Melanocyte of skin (primary cell): ENCODE results near the gene COL5A3. TPM values are rescaled to one million over a fixed set of nuclear protein-coding genes. Genes with fewer than 3 reads are reported as not detected.

Experiments used
- small RNA-seq, 2 donors: library from RNA; depleted of rRNA; stranded (forward); fragments of <200 nt; gene quantifications; one replicate each; pipeline ENCODE3, GENCODE V24; 2012
- total RNA-seq, 2 donors: library from RNA; depleted of rRNA; stranded (reverse); fragments of >200 nt; gene quantifications; 2 replicates each; pipeline ENCODE4 v1.2.3, GENCODE V29; 2012

Gene COL5A3
- 10 to 100 TPM; 34.8 to 47.3 TPM for total RNA-seq

GRCh38 chr19:10010247-10010691, at the start of gene COL5A3:
Gene COL5A3 (minus strand): TSS chr19:10010504. CDS start chr19:10010385, 119 bp downstream.

GRCh38 chr19:10013316-10013715, 3.0 kb upstream of the COL5A3 start, which contains the start of gene RDH8:
Gene RDH8 (plus strand): TSS chr19:10013483. CDS start chr19:10013498, 15 bp downstream.

DNA sequence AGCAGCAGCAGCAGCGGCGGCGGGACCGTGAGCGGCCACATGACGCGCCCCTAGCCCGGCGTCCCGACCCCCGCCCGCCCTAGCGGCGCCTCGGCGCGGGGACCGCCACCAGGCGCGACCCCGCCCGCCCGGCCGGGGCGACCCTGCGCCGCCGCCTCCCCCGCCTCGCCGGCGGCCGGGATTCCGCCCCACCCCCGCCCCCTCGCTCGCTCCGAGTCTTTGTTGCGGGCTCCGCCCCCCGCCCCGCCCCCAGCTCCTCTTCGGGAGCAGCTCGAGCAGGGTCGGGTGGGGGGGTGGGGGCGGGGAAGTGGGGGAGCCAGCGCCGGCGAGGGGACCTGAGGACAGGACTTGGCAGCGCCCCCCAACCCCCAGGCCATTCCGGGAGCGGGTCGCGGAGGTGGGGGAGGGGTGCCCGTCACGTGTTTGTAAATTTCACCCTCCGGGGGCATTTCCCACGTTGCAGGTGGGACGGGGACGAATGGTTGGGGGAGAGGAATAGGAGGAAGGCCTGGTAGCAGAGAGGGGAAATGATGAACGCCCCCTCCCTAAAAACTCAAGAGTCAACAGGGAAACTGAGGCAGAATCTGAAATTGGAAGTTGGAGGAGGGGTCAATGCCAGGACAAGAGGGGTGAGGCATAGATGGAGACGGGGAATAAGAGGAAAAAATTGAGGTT, 73.8 kb downstream of the COL5A3 start, which contains the start of gene OLFM2:
TSS of gene OLFM2 (minus strand) at position 190 of the 675 bp plus-strand sequence. CDS start at position 41, 149 bp downstream.

Small RNA genes lying within 50 kb of the gene (small RNA-seq; reads per million reads assigned to genes)
- gene MIR5589, result 0 reads per million in 2 donors

Other genes starting within 250 kb of the COL5A3 start
- 1 to 10 TPM; 3.3 to 7.6 TPM for gene ZNF846, start 241.8 kb downstream of the COL5A3 start, total RNA-seq
- 10 to 100 TPM; 12.7 to 18.6 TPM for gene FBXL12, start 191.4 kb downstream of the COL5A3 start, total RNA-seq
- 100 to 1,000 TPM; 189 to 223 TPM for gene UBL5, start 182.6 kb downstream of the COL5A3 start, total RNA-seq
- gene PIN1, start 175.2 kb downstream of the COL5A3 start, total RNA-seq, result 100 to 1,000 TPM; 119 to 128 TPM
- gene OLFM2, start 74.0 kb downstream of the COL5A3 start, total RNA-seq, result 1 to 10 TPM; 2.0 to 4.1 TPM
- gene RDH8, start 3.0 kb upstream of the COL5A3 start, total RNA-seq, result 1 to 10 TPM; 1.4 to 2.7 TPM
- gene SHFL, start 75.8 kb upstream of the COL5A3 start, total RNA-seq, result 100 to 1,000 TPM in 1 of 2 donors, 10 to 100 TPM in 1; 94.9 to 121 TPM
- under 1 TPM in 1 of 2 donors, not detected in 1; 0.34 TPM for gene ANGPTL6, start 92.2 kb upstream of the COL5A3 start, total RNA-seq
- 10 to 100 TPM; 28.6 to 51.6 TPM for gene PPAN, start 95.9 kb upstream of the COL5A3 start, total RNA-seq
- 1 to 10 TPM; 1.4 to 2.0 TPM for gene P2RY11, start 101.2 kb upstream of the COL5A3 start, total RNA-seq
- 100 to 1,000 TPM; 192 to 322 TPM for gene EIF3G, start 109.4 kb upstream of the COL5A3 start, total RNA-seq
- gene DNMT1, start 184.4 kb upstream of the COL5A3 start, total RNA-seq, result 10 to 100 TPM; 30.6 to 78.9 TPM
- 10 to 100 TPM in 1 of 2 donors, 1 to 10 TPM in 1; 10.0 to 15.3 TPM for gene S1PR2, start 220.8 kb upstream of the COL5A3 start, total RNA-seq
- 10 to 100 TPM; 58.5 to 82.6 TPM for gene MRPL4, start 241.7 kb upstream of the COL5A3 start, total RNA-seq